ENCODE data around the gene CAPSL. TPM values are rescaled to one million over a fixed set of nuclear protein-coding genes. Genes with fewer than 3 reads are reported as not detected.
A peak's percentile ranks its signal among the peaks of the same experiment; 100 is the strongest.

The CAPSL gene
- total RNA-seq, 1 experiment from 2014 or later = not detected

- Histone ChIP-seq H3K4me1 (ENCODE audit: insufficient read depth, low read length, poor library complexity, severe bottlenecking) (no peaks in the 10 kb centered on the region), H3K27me3 (replicated peaks; ENCODE audit: insufficient read depth, low read depth, low read length, poor library complexity) (peaks cover 11% of the 10 kb centered on the region), H3K36me3 (ENCODE audit: insufficient read depth, low read length, poor library complexity, severe bottlenecking) (no peaks in the 10 kb centered on the region), H3K27ac (ENCODE audit: low read depth, low read length, poor library complexity, severe bottlenecking) (no peak overlapping the region), H3K9me3 (ENCODE audit: low read depth, low read length, poor library complexity, severe bottlenecking) (no peaks in the 10 kb centered on the region), H3K4me3 (ENCODE audit: low read depth, low read length, poor library complexity, severe bottlenecking) (no peak overlapping the region)
- intact Hi-C loops (cut with micrococcal nuclease; ENCODE audit: unreplicated experiment) = no loop called here
- POLR2A ChIA-PET (ENCODE audit: low non-redundant PET) = no interaction called here
- BruUV-seq (replicated peaks) = no TSS peak
- DNase-seq (ENCODE audit: low spot score) = no peak
- CTCF ChIA-PET = no interaction called here
- TF ChIP-seq CTCF (conservative IDR thresholded peaks at IDR 0.05; ENCODE audit: low read depth, low read length) = no peak
- no peak for TF ChIP-seq EZH2 (IDR thresholded peaks at IDR 0.05; ENCODE audit: borderline replicate concordance, low read depth, low read length, poor library complexity, severe bottlenecking)
Observed at GRCh38 chr5:35954175-35954574, 15.8 kb upstream of the CAPSL start.

DNA sequence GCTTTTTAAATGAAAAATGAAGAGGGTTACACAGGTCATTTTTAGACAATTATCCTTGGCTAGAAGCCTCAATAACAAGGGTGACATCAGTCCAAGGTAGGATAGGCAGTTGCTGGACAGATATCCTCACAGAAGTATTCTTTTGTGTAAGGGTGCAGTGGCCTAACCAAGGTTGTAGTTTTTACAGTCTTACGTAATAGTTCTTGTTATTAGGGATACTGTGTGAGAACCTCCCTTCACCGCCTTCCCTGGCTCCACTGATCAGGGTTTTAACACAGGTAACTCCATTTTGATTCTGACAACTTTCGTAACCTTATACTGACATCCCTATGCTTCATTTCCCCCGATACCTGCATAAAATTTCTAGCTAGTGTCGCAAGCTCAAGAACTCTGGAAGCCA is 8.7 kb upstream of the CAPSL start:
- intact Hi-C loops (cut with micrococcal nuclease; ENCODE audit: unreplicated experiment) = no loop called here
- DNase-seq (ENCODE audit: low spot score) = no peak
- H3K36me3 ChIP-seq (ENCODE audit: insufficient read depth, low read length, poor library complexity, severe bottlenecking) = no peaks in the 10 kb centered on the region
- ChIA-PET POLR2A (ENCODE audit: low non-redundant PET) (no interaction called here), CTCF (no interaction called here)
- H3K9me3 ChIP-seq (ENCODE audit: low read depth, low read length, poor library complexity, severe bottlenecking) = no peaks in the 10 kb centered on the region
- TF ChIP-seq CTCF (conservative IDR thresholded peaks at IDR 0.05; ENCODE audit: low read depth, low read length) (no peak), EZH2 (IDR thresholded peaks at IDR 0.05; ENCODE audit: borderline replicate concordance, low read depth, low read length, poor library complexity, severe bottlenecking) (no peak)
- BruUV-seq (replicated peaks) = no TSS peak
- H3K27ac ChIP-seq (ENCODE audit: low read depth, low read length, poor library complexity, severe bottlenecking) = no peak overlapping the region
- H3K27me3 ChIP-seq (replicated peaks; ENCODE audit: insufficient read depth, low read depth, low read length, poor library complexity) = no peaks in the 10 kb centered on the region
- no peak overlapping the region for H3K4me3 ChIP-seq (ENCODE audit: low read depth, low read length, poor library complexity, severe bottlenecking)
- no peaks in the 10 kb centered on the region for H3K4me1 ChIP-seq (ENCODE audit: insufficient read depth, low read length, poor library complexity, severe bottlenecking)

DNA sequence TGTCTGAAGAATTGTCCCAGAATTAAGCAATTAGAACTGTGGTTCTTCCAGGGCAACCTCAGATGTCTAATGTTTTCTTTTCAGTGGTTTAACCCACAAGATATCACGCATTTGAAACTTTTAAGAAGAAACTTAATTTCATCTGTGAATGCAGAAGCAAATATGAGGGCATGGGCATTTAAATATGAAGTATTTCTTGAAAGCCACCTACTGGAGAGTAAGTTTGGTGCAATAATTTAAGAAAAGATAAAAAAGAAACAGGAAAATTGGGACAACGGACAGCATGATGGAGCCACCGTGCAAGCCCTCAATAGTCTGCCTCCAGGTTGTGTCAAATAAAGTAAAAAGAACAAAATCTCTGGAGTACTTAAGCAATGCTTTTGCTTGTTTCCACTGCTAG is 1.2 kb upstream of the CAPSL start:
- H3K9me3 ChIP-seq (ENCODE audit: low read depth, low read length, poor library complexity, severe bottlenecking) = no peaks in the 10 kb centered on the region
- no peaks in the 10 kb centered on the region for H3K4me1 ChIP-seq (ENCODE audit: insufficient read depth, low read length, poor library complexity, severe bottlenecking)
- no peak for DNase-seq (ENCODE audit: low spot score)
- H3K36me3 ChIP-seq (ENCODE audit: insufficient read depth, low read length, poor library complexity, severe bottlenecking) = no peaks in the 10 kb centered on the region
- no peak overlapping the region for H3K4me3 ChIP-seq (ENCODE audit: low read depth, low read length, poor library complexity, severe bottlenecking)
- ChIA-PET POLR2A (ENCODE audit: low non-redundant PET) (no interaction called here), CTCF (no interaction called here)
- TF ChIP-seq CTCF (conservative IDR thresholded peaks at IDR 0.05; ENCODE audit: low read depth, low read length) (peak; percentile 44; the same call in 1 of the 2 replicates), EZH2 (IDR thresholded peaks at IDR 0.05; ENCODE audit: borderline replicate concordance, low read depth, low read length, poor library complexity, severe bottlenecking) (no peak)
- H3K27me3 ChIP-seq (replicated peaks; ENCODE audit: insufficient read depth, low read depth, low read length, poor library complexity) = no peaks in the 10 kb centered on the region
- BruUV-seq (replicated peaks) = no TSS peak
- no peak overlapping the region for H3K27ac ChIP-seq (ENCODE audit: low read depth, low read length, poor library complexity, severe bottlenecking)
- intact Hi-C loops (cut with micrococcal nuclease; ENCODE audit: unreplicated experiment) = no loop called here

All from A673 (cell line).